Measurements from ENCODE around the gene OR2A42. TPM values are rescaled to one million over a fixed set of nuclear protein-coding genes. Genes with fewer than 3 reads are reported as not detected.
"Not testable (repeated sequence)": the region's sequence is repeated elsewhere in the genome, so short reads cannot be mapped to it uniquely, and the experiment has no call there.

Gene OR2A42
- total and polyA plus RNA-seq, 2 experiments from 2014 or later: 0.10 to 0.46 TPM

DNA sequence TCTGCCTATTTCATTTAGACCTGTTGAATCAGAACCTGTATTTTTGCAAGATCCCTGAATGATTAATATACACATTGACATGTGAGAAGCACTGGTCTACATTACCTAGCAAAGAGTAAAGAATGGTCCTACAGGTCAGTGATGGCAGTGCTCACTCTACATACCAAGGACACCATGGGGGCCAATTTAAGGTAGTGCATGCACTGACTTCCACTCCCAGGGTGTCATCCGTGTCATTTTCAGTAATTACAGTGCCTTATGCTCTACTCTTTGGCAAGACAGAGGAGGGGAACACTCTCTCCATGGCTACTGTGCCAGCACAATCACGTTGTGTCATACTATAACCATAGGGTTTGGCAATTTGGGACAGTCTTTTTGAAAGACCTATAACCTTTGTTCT lies 6.0 kb upstream of the OR2A42 start:
- H3K4me2 ChIP-seq; H3K4me1 ChIP-seq (ENCODE audit: insufficient read depth); H2AFZ ChIP-seq; H3K9me3 ChIP-seq (ENCODE audit: low read depth); H4K20me1 ChIP-seq (ENCODE audit: insufficient read depth, poor library complexity, severe bottlenecking); H3K9me2 ChIP-seq (replicated peaks; ENCODE audit: insufficient read depth); H3K4me3 ChIP-seq; H3K27ac ChIP-seq; DNase-seq (ENCODE audit: low spot score); H3K36me3 ChIP-seq (replicated peaks; ENCODE audit: insufficient read depth, low read depth); H3K27me3 ChIP-seq; H3K79me2 ChIP-seq: not testable (repeated sequence)
- no CpG with 5 or more reads among the region's 2 CpGs for WGBS (ENCODE audit: low lambda C conversion rate, missing lambda C conversion rate)

DNA sequence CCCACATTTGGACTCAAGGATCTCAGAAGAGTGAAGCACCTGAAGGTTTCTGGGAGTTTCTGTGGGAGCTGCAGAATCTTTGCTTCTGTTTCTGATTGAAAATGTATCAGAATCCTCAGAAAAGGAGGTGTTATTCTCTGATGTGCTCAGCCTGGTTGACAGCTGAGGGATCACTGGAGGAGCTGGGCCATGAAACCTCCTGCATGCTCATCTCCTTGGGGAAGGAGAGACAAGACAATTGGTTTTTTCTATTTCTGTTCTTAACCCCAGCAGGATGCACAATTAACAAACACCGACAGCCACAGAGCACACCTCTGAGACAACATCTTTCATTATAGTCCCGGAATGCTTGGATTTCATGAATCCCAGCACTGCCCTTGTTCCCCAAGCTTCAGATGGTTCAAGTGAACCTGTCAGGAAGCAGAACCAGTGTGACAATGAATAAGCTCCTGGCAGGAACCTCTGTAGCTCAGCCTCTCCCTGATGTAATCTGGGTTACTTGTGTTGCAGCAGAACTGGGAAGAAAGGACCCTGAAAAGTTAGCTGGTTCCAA lies 799 bp downstream of the OR2A42 start:
- H3K27ac ChIP-seq; H3K4me3 ChIP-seq; H2AFZ ChIP-seq; DNase-seq (ENCODE audit: low spot score); H3K9me3 ChIP-seq (ENCODE audit: low read depth); H3K36me3 ChIP-seq (replicated peaks; ENCODE audit: insufficient read depth, low read depth); H3K4me1 ChIP-seq (ENCODE audit: insufficient read depth); H3K4me2 ChIP-seq; H3K27me3 ChIP-seq; H3K9me2 ChIP-seq (replicated peaks; ENCODE audit: insufficient read depth); H4K20me1 ChIP-seq (ENCODE audit: insufficient read depth, poor library complexity, severe bottlenecking); H3K79me2 ChIP-seq: not testable (repeated sequence)
- WGBS (ENCODE audit: low lambda C conversion rate, missing lambda C conversion rate): 86% methylated on average over 2 of the region's 2 CpGs

DNA sequence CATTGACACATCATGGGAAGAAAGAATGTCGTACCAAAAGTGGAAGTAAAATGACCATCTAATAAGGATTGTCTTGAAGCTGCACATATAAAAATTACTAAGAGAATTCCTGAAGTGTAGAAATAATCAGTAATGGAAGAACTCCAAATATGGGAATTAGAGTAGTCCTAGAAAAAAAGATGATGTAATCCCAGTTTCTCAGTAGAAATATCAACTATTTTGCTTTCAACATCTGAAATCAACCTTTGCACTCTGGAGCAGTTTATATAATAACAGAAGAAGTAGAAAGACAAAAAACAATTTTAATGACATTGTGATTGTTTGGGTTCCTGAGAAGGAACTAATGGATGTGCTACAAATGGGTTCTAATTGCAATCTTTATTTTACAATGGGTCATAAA lies 6.4 kb downstream of the OR2A42 start:
- 97% methylated on average over 1 of the region's 1 CpG for WGBS (ENCODE audit: low lambda C conversion rate, missing lambda C conversion rate)
- not testable (repeated sequence) for DNase-seq (ENCODE audit: low spot score)

GRCh38 chr7:144231027-144231426 lies 8.4 kb downstream of the OR2A42 start:
- H3K27ac ChIP-seq; DNase-seq (ENCODE audit: low spot score); H3K4me3 ChIP-seq; H3K9me2 ChIP-seq (replicated peaks; ENCODE audit: insufficient read depth); H3K27me3 ChIP-seq; H3K4me1 ChIP-seq (ENCODE audit: insufficient read depth); H3K36me3 ChIP-seq (replicated peaks; ENCODE audit: insufficient read depth, low read depth); H4K20me1 ChIP-seq (ENCODE audit: insufficient read depth, poor library complexity, severe bottlenecking); H3K4me2 ChIP-seq; H3K79me2 ChIP-seq; H3K9me3 ChIP-seq (ENCODE audit: low read depth); H2AFZ ChIP-seq: not testable (repeated sequence)
- WGBS (ENCODE audit: low lambda C conversion rate, missing lambda C conversion rate): no CpG with 5 or more reads among the region's 2 CpGs

More for the DNA sequence above, 6.4 kb downstream of the OR2A42 start:
- not testable (repeated sequence) for H3K9me3 ChIP-seq (ENCODE audit: low read depth); H3K27me3 ChIP-seq; H3K4me3 ChIP-seq; H3K9me2 ChIP-seq (replicated peaks; ENCODE audit: insufficient read depth); H2AFZ ChIP-seq; H3K79me2 ChIP-seq; H3K27ac ChIP-seq; H3K4me2 ChIP-seq; H4K20me1 ChIP-seq (ENCODE audit: insufficient read depth, poor library complexity, severe bottlenecking); H3K36me3 ChIP-seq (replicated peaks; ENCODE audit: insufficient read depth, low read depth); H3K4me1 ChIP-seq (ENCODE audit: insufficient read depth)

DNA sequence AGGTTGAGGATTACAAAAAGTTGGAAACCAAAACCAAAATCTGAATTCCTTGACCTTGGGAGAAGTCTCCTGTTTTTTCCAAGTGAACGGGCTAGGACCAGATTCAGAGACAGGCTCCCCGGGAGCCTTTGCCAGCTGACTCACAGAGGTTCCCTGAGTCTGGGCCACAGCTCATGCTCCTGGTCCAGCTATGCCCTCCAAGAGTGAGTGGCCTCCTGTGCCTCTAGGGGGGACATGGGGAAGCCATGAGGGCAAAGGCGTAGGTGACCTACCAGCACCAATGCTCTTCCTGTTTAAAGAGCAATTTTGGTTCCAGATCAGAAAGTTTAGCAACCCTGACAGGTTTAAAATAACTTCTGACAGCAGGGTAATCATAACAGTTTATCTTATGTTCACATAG lies 10.6 kb downstream of the OR2A42 start:
- not testable (repeated sequence) for H3K4me3 ChIP-seq; H3K36me3 ChIP-seq (replicated peaks; ENCODE audit: insufficient read depth, low read depth); H4K20me1 ChIP-seq (ENCODE audit: insufficient read depth, poor library complexity, severe bottlenecking); DNase-seq (ENCODE audit: low spot score); H2AFZ ChIP-seq; H3K27ac ChIP-seq; H3K4me2 ChIP-seq; H3K9me2 ChIP-seq (replicated peaks; ENCODE audit: insufficient read depth); H3K79me2 ChIP-seq; H3K9me3 ChIP-seq (ENCODE audit: low read depth); H3K27me3 ChIP-seq; H3K4me1 ChIP-seq (ENCODE audit: insufficient read depth)
- WGBS (ENCODE audit: low lambda C conversion rate, missing lambda C conversion rate): 80% methylated on average over 2 of the region's 3 CpGs

DNA sequence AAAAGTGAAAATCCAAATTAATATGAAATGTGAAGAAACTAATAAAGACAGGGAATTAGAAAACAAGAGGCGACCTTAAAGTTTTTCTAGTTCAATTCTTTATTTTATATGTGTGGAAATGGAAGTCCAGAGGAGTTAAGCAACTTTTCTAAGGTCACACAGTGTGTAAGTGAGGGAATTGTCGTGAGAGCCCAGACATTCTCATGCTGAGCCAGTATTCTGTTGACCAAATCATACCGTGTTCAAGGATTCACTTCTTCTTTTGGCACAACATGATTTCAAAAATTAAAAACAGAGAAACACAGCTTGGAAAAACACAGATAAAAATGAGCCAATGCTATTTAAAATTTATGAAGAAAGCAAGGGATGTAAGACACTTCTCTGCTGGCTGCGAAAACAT lies 12.5 kb downstream of the OR2A42 start:
- not testable (repeated sequence) for H3K9me2 ChIP-seq (replicated peaks; ENCODE audit: insufficient read depth); H2AFZ ChIP-seq; DNase-seq (ENCODE audit: low spot score); H3K36me3 ChIP-seq (replicated peaks; ENCODE audit: insufficient read depth, low read depth); H4K20me1 ChIP-seq (ENCODE audit: insufficient read depth, poor library complexity, severe bottlenecking); H3K4me2 ChIP-seq; H3K27me3 ChIP-seq; H3K79me2 ChIP-seq; H3K9me3 ChIP-seq (ENCODE audit: low read depth); H3K4me3 ChIP-seq; H3K4me1 ChIP-seq (ENCODE audit: insufficient read depth); H3K27ac ChIP-seq
- 90% methylated on average over 3 of the region's 4 CpGs for WGBS (ENCODE audit: low lambda C conversion rate, missing lambda C conversion rate)

- not testable (repeated sequence) for H3K79me2 ChIP-seq; H3K9me3 ChIP-seq (ENCODE audit: low read depth); H3K27me3 ChIP-seq; H3K9me2 ChIP-seq (replicated peaks; ENCODE audit: insufficient read depth); H3K4me2 ChIP-seq; H3K4me1 ChIP-seq (ENCODE audit: insufficient read depth); H3K36me3 ChIP-seq (replicated peaks; ENCODE audit: insufficient read depth, low read depth); H3K4me3 ChIP-seq; DNase-seq (ENCODE audit: low spot score); H2AFZ ChIP-seq; H3K27ac ChIP-seq; H4K20me1 ChIP-seq (ENCODE audit: insufficient read depth, poor library complexity, severe bottlenecking)
Observed at GRCh38 chr7:144223675-144224074, 15.7 kb downstream of the OR2A42 start.

- not testable (repeated sequence) for H3K4me3 ChIP-seq; H3K4me1 ChIP-seq (ENCODE audit: insufficient read depth); H3K4me2 ChIP-seq; H2AFZ ChIP-seq; H4K20me1 ChIP-seq (ENCODE audit: insufficient read depth, poor library complexity, severe bottlenecking); H3K9me3 ChIP-seq (ENCODE audit: low read depth); DNase-seq (ENCODE audit: low spot score); H3K27ac ChIP-seq; H3K9me2 ChIP-seq (replicated peaks; ENCODE audit: insufficient read depth); H3K36me3 ChIP-seq (replicated peaks; ENCODE audit: insufficient read depth, low read depth); H3K27me3 ChIP-seq; H3K79me2 ChIP-seq
Observed at GRCh38 chr7:144220531-144220930, 18.9 kb downstream of the OR2A42 start.

DNA sequence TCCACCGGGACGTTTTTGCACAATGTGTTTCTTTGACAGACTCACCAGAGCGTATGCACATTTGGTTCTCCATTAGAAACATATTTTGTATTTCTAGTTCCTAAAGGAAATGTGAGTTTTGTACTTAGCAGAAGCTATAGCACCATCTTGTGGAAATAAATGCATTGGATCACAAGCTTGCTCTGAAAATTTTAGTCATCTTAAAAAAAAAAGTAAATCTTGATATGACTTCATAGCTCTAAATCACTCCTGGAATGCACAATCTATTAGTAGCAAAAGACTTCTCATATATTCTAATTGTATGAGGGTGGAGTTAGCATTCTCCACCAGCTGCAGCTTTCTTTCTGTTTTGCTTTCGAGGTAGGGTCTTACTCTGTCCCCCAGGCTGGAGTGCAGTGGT lies 20.3 kb downstream of the OR2A42 start:
- not testable (repeated sequence) for H4K20me1 ChIP-seq (ENCODE audit: insufficient read depth, poor library complexity, severe bottlenecking); H3K79me2 ChIP-seq; H3K4me2 ChIP-seq; DNase-seq (ENCODE audit: low spot score); H2AFZ ChIP-seq; H3K9me3 ChIP-seq (ENCODE audit: low read depth); H3K4me3 ChIP-seq; H3K9me2 ChIP-seq (replicated peaks; ENCODE audit: insufficient read depth); H3K4me1 ChIP-seq (ENCODE audit: insufficient read depth); H3K36me3 ChIP-seq (replicated peaks; ENCODE audit: insufficient read depth, low read depth); H3K27ac ChIP-seq; H3K27me3 ChIP-seq
- WGBS (ENCODE audit: low lambda C conversion rate, missing lambda C conversion rate): 100% methylated on average over 1 of the region's 4 CpGs
